GOT3 (cell line): ENCODE measurements around the gene CLN3.
A peak's percentile ranks its signal among the peaks of the same experiment; 100 is the strongest.
"Not testable (repeated sequence)": the region's sequence is repeated elsewhere in the genome, so short reads cannot be mapped to it uniquely, and the experiment has no call there.

Experiments used
- DNase-seq: peaks from one replicate; lab custom pipeline; 2025; ENCODE audit warnings: mixed read lengths; lab: John Stamatoyannopoulos, UW

The CLN3 gene

DNA sequence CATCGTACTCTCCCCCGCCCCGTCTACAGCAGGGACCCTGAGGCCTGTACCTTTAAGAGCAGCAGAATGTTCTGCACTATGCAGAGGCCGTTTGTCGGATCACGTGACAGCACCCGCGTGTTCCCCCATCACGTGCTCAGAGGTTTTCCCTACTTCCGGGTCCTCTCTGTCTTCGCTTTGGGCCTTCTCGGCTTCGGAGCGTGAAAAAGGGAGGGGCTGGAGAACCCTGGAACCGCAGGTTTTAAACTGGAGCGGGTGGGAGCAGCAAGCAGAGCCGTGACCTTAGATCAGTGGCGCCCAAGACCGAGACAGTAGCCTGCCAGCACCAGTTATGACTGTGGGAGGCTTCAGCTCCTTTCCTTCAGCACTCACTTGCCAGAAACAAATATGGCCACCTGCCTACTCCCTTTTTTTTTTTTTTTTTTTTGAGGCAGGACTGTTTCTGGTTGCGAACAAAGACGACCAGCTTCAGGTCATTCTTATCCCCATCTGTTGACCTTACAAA is at the start of gene CLN3:
Gene CLN3 (minus strand): TSS at position 105 of the 505 bp plus-strand sequence. CDS start 315 bp downstream, outside the sequence.
- peak; percentile 73 for DNase-seq

DNA sequence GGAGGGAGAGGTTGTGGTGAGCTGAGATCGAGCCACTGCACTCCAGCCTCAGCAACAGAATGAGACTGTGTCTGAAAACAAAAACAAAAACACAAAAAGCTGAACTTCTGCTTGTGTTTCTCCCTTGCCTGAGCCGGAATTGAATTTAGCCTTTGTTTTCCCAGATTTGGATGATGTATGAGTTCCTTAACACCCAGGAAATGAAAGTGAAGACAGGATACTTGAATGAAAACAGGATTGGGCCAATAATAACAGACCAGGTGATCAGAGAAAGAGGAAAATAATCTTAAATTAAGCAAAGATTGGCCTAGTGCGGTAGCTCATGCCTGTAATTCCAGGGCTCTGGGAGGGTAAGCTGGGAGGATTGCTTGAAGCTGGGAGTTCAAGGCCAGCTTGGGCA is 48.5 kb upstream of the CLN3 start:
- DNase-seq: no peak

DNA sequence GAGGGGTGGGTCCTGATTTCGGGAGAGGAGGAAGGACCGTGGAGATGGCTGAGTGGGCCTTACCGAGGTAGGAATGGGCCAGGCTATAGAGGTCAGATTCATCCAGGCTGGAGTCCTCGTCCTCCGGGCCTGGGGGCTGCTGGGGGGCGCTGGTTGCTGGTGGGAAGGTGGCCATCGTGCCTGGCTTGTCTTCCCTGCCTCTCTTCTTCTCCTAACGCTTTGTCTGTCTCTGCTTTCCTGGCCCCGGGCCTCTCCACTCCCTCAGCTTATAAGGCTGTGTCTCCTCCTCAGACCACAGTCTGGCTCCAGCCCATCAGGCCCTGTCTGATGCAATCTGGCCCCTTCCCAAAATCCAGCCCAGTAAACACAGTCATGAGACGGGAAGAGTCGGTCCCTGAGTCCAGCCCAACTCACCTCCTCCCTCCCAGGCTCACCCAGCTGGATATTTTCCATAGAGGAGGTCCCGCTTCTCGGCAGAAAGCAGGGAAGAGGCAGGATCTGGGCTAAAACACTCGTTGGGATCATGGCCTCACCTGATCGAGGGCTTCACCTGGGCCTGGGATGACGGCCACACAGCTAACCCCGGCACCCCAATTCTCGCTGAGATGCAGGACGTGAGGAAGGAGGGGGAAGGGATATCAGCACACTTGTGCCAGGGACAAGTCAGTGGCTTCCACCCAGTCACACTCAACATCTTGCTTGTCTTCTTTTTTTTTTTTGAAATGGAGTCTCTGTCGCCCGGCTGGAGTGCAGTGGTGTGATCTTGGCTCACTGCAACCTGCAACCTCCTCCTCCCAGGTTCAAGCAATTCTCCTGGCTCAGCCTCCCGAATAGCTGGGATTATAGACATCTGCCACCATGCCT is 47.1 kb upstream of the CLN3 start, which contains the start of gene NUPR1:
Gene NUPR1 (minus strand): TSS at position 242 of the 864 bp plus-strand sequence. CDS start 67 bp downstream, at position 175.
- peak; percentile 72 for DNase-seq

DNA sequence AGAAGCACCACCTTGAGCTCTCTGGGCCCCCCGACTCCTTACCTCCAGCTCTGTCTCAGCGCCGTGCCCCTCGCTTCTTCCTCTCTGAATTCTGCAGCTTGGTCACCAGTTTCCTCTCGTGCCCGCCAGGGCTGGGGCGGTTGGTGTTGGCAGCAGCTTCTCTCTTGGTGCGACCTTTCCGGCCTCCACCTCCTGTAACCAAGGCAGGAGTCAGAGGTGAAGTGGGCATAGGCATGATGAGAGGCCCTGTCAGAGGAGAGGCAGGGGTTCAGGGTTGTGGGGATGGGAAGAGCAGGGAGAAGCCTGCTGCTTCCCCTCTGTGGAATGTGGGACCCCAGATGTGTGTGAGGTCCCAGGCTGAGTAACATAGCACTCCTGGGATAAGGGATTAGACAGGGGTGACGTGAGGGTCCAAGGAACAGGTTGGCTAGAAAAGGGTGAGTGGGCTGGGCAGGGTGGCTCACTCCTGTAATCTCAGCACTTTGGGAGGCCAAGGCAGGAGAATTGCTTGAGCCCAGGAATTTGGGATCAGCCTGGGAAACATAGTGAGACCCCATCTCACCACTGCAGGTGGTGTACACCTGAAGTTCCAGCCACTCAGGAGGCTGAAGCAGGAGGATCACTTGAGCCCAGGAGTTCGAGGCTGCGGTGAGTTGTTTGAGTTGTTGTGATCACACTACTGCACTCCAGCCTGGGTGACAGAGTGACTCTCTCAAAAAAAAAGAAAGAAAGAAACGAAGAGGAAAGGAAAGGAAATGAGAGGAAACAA is 46.3 kb upstream of the CLN3 start:
- no peak for DNase-seq

DNA sequence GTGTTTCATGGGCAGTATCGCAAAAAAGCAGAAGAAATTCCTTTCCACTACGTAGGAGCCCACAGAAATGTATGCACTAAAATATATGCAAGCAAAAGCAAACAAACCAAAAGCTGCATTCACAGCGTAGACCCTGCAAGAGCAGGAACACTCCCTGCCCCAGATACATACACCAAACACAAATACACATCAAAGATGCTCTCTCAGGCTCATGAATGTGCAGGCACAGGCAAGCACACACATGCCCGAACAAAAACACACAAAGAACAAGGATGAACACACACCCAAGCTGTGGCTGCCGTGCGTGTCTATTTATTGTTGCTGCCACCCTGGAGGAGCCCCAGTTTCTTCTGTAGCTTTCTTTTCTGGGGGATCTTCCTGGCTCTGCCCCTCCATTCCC is 45.2 kb upstream of the CLN3 start:
- DNase-seq: no peak

DNA sequence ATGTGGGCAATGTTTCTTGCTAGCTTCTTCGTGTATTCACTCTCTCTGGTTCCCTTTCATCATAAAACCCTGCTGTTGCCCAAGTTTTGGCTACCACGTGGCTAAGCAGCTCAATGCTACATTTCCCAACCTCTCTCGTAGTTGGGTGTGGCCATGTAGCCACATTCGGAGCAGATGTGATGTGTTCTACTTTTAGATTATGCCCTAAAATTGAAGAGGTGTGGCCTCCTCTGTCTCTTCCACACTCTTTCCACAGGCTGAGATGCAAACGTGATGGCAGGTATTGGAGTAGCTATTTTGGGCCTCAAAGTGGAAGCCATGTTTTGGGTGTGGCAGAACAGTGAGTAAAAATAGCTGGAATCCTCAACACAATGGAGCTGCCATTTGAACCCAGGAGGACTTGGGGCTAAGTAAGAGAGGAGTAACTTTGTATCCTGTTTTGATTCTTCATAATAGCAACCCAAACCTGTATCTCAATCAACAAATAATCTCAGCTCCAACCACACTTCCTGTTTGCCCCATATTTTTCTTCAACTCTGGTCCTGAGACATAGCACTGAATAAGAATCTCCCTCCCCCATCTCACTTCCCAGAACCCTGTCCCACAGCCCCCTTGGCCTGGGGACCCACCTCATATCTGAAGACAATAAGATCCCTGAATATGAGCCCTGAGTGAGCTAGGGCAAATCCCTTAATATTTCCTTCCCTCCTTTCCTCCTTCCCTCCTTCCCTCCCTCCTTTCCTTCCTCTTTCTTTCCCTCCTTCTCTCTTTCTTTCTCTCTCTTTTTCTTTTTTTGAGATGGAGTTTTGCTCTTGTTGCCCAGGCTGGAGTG is 42.9 kb upstream of the CLN3 start:
- DNase-seq: no peak

DNA sequence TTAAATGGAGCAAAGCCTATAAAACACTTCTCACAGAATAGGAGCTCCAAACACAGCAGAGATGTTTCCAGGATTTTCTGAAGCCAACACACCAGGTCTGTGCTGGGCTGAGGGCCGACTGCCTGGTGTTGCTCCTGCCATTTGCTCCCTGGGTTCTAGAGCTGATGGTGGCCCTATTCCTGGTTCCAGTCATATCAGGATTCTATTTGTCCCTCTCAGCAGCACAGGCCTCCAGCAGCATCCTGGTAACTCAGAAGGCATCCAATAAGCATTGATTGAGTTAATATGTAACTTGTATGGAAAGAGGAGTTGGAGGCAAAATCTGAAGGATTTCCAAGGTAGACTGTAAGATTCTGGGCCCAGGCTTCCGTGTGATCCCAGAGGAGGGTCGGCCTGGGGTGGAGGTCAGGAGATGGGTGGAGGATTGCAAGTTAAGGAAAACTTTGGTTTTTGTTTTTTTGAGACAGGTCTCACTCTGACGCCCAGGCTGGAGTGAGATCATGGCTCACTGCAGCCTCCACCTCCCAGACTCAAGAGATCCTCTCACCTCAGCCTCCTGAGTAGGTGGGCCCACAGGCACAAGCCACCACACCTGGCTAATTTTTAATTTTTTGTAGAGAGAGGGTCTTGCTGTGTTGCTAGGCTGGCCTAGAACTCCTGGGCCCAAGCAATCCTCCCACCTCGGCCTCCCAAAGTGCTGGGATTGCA is 41.2 kb upstream of the CLN3 start:
- DNase-seq: no peak

DNA sequence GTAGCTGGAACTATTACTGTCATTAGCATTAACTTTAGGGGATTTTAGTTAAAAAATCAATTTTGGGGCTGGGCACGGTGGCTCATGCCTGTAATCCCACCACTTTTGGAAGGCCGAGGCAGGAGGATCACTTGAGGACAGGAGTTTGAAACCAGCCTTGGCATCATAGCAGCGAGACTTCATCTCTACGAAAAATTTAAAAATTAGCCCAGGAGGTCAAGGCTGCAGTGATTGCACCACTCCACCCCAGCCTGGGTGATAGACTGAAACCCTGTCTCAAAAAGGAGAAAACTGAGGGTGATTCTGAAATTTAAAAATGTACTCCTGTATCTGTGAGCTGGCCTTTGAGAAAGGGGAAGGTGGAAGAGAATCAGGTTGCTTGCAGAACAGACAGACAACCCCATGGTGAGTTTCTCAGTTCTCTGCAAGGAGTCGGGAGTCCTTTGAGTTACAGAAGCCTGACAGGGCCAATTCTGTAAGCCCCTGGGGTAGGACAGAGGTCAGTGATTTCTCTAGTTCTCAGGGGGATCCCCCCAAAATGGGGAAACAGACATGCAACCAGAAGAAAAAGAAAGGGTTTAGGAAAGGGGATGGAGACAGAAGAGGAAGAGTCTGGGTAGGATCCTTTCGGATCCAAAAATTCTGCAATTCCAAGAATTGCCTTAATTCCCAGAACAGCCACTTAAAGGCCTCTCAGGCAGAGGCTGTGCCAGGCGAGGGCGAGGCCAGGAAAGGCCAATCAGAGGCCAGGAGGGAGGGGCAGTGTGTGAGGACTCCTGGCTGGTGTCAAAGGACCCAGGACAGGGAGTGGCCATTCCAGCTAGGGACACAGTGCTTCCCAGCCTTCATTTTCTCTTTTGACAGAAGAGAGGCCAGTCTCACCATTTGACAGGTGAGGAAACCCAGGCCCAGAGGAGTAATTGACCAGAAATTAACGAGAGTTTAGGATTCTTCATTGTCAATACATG is 40.2 kb upstream of the CLN3 start:
- no peak for DNase-seq

DNA sequence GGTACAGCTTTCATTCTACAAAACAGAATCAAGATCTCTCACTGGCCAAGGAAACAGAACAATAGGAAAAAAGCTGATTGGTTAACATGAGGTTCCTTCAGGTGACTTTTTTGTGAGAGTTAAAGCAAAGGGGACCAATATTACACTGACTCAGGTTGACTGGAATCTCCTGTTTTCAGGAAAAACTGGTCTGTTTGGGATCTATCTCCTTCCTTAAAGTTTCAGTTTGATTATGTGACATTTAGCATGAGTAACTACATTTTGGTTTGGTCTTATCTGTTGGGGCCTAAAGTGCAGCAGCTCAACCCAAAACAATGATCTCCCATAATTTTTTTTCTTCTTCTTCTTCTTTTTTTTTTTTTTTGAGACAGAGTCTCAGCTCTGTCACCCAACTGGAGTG is 37.2 kb upstream of the CLN3 start:
- DNase-seq: no peak

DNA sequence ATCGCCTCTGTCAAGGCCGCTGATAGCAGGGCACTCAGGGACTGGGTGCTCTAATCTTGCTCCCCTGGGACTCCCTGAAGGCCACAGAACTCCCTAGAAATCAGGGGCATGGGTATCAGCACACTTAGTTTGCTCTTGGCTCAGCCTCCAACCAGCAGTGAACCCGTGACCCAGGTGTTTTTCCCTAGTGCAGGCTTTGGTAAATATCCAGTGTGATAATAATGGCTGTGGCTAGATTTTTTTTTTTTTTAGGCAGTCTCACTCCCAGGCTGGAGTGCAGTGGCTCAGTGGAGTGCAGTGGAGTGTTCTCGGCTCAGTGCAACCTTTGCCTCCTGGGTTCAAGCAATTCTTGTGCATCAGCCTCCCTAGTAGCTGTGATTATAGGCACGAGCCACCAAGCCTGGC is 36.6 kb upstream of the CLN3 start:
- DNase-seq: no peak

DNA sequence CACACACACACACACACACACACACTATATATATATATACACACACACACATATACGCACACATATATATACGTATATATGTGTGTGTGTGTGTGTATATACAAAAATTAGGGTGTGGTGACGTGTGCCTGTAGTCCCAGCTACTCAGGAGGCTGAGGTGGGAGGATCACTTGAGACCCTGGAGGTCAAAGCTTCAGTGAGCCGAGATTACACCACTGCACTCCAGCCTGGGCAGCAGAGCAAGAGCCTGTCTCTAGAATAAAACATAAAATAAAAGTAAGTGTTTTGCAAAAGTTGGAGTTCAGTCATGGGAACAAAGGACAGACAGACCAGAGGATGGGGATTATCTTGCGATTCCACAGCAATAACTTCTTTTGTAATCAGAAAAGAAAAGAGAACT is 36.1 kb upstream of the CLN3 start:
- no peak for DNase-seq

DNA sequence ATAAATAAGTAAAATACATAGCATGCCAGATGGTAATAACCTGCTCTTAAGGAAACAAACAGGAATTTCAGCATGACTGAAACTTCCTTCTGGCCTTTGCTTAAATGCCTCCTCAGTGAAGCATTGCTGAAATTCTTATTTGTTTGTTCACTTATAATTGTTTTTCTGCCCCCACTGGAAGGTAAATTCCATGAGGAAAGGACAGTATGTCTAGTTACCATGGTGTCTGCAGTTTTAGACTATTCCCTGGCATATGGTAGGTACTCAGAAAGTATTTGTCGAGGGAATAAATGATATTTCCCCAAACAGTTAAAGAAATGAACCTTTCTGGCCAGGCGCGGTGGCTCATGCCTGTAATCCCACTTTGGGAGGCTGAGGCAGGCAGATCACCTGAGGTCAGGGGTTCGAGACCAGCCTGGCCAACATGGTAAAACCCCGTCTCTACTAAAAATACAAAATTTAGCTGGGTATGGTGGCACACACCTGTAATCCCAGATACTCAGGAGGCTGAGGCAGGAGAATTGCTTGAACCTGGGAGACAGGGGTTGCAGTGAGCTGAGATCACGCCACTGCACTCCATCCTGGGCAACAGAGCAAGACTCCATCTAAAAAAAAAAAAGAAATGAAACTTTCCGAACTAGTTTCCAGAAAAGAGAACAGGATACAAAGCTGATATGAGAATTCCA is 35.4 kb upstream of the CLN3 start:
- not testable (repeated sequence) for DNase-seq

DNA sequence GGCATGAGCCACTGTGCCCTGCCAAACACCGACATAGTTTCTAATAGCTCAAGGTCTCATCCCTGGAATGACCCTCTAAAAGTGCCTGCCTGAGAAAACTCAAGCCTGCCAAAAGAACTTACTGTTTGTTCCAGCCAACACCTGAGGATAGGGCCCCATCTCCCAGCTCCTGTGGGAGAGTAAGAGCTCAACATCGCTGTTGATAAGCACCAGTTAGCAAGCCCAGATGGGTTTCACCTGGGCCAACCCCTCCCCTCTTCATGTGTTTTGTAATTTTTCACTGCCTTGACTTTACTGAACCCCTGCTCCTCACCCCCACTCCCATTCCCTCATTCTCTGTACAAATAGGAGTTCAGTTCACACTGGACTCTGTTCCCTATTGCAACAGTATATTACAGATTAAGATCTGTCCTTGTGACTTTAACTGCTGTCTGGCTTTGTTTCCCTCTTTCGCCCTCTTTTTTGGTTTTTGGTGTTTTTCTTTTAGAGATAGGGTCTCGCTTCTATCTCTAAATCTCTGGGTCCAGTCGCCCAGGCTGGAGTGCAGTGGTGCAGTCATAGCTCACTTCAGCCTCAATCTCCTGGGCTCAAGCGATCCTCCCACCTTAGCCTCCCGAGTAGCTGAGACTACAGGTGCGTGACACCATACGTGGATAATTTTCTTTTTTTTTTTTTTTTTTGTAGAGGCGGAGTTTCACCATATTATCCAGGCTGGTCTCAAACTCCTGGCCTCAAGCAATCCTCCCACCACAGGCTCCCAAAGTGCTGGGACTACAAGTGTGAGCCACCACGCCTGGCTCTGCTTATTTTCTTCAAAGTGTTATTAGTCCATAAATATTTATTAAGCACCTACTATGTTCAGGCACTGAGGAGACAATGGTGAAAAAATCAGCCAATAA is 34.6 kb upstream of the CLN3 start:
- no peak for DNase-seq

DNA sequence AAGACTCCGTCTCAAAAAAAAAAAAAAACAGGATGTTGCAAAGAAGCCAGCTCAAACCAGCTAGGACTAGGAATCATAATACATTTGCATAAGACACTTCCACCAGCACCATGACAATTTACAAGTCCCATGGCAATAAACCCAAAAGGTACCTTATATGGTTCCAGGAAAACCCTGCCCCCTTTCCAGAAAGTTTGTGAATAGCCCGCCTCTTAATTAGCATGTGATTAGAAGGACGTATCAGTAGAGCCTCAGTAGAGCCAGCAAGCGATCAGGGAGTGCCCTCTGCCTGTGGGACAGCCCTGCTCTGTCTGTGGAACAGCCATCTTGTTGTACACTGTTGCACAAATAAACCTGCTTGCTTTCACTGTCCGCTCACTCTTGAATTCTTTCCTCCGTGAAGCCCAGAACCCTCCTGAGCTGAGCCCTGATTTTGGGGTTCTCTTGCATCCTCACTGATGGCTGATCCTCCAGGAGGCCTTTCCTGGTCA is 32.9 kb upstream of the CLN3 start:
- no peak for DNase-seq

DNA sequence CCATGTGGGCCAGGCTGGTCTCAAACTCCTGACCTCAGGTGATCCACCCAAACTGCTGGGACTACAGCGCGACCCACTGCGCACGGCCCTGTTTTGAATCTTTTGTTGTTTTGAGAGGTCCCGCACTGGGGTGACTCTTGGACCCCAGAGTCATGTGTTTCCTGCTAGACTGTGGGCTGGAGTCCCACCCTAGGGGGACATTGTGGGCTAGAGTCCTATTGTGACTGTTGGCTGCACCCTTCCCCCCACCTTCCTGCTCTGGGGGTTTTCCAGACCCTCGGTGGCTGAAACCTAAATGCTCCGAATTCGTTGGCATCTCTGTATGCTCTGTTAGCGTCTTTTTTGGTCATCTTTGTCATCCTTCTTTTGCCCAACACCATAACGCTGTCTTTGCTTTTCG is 30.9 kb upstream of the CLN3 start:
- no peak for DNase-seq

DNA sequence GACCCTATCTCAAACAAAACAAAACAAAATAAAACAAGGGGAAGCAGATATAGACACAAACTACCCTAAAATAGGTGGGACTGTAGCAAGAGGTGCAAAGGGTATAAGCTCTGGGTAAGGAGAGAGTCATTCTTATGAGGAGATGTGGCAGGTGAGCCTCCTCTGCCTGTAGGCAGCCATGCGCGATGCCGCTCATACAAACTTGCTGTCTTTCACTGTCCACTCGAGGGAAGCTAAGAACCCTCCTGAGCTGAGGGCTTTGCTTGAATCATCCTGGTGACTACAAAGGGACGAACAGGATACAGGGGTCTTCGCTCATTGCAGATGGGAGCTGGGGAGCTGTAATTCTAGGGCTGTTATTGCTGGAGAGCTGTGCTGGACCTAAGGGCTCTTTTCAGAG is 29.6 kb upstream of the CLN3 start:
- DNase-seq: no peak

DNA sequence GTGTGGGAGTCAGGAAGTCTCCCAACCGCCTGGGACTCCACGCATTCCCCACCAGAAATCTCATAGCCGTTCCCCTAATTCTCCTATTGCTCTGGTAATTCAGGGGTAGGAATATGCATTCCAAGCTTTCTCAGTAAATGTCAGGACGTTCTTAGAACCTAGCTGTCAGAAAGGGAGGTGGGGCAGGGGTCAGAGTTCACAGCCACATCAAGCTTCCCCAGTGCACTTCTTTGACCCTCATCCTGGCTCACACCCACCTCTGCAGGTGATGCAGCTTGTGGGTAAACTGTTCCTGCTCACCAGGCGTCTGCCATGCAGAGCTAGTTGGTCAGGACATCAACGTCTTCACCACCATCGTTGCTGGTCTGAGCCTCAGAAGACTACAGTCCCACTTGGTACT is 28.8 kb upstream of the CLN3 start:
- DNase-seq: no peak

DNA sequence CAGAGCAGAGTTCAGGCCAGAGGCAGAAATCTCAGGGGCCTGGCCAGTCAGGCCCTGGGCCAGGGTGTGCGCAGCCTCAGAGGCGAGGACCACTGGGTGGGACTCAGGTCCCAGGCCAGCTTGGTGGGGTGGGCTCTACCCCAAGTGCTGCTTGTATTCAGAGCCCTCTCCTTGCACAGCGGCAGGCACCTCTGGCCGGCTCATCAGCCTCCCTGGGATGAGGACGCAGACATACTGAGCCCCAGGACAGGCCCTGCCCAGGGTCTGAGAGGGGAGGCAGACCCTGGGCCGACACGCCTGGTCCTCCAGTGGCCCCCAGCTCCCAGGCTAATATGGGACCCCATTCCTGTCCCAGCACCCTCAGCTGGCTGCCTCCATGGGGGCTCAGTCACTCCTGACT is 22.4 kb upstream of the CLN3 start:
- no peak for DNase-seq
